Esophagus (tissue), 2 donors: ENCODE results near the gene ACE2. TPM values are rescaled to one million over a fixed set of nuclear protein-coding genes. Genes with fewer than 3 reads are reported as not detected.

Experiments used
- H3K27ac ChIP-seq, 2 donors: one replicate each; pipeline ENCODE4 v1.5.1; 2013; ENCODE audit warnings: low read depth in 2 of 2, mild to moderate bottlenecking in 2 of 2, inconsistent platforms in 1 of 2, low read length in 1 of 2, moderate library complexity in 1 of 2
- H3K27me3 ChIP-seq, 2 donors: one replicate each; pipeline ENCODE4 v1.6.1; 2013; ENCODE audit warnings: low read length in 2 of 2, control low read depth in 1 of 2, mild to moderate bottlenecking in 1 of 2; ENCODE audit not compliant: insufficient read depth in 2 of 2, control insufficient read depth in 1 of 2
- H3K36me3 ChIP-seq, 2 donors: one replicate each; pipeline ENCODE4 v1.6.1; 2013; ENCODE audit warnings: low read length in 1 of 2; ENCODE audit not compliant: control insufficient read depth in 2 of 2, insufficient read depth in 2 of 2
- H3K4me1 ChIP-seq, 2 donors: one replicate each; pipeline ENCODE4 v1.6.1; 2013; ENCODE audit warnings: low read length in 1 of 2; ENCODE audit not compliant: control insufficient read depth in 2 of 2, insufficient read depth in 2 of 2
- H3K4me3 ChIP-seq, 2 donors: one replicate each; pipeline ENCODE4 v1.5.1; 2013; ENCODE audit warnings: low read length in 2 of 2, mild to moderate bottlenecking in 2 of 2, low read depth in 1 of 2, moderate library complexity in 1 of 2
- H3K9me3 ChIP-seq, 2 donors: one replicate each; pipeline ENCODE4 v1.6.1; 2013; ENCODE audit warnings: mild to moderate bottlenecking in 2 of 2, low read depth in 1 of 2, low read length in 1 of 2, moderate library complexity in 1 of 2; ENCODE audit not compliant: control insufficient read depth in 2 of 2, insufficient read depth in 1 of 2
- WGBS, 2 donors: extraction: QIAGEN DNeasy Blood & Tissue Kit; methylation state at CpG; one replicate each; pipeline ENCODE4 v1.1.7; 2013; 5-methylcytosine and 5-hydroxymethylcytosine counted together
- polyA plus RNA-seq, 2 donors: library from polyadenylated mRNA; stranded (reverse); fragments of 200-250 nt; gene quantifications; one replicate each; pipeline ENCODE4 v1.2.3, GENCODE V29; 2013
- donor health status: healthy with polysubstance abuse.
- donor health status: Bipolar disorder and iron deficiency.

Gene ACE2
- polyA plus RNA-seq, 2 donors, result 1.7 to 3.1 TPM

DNA sequence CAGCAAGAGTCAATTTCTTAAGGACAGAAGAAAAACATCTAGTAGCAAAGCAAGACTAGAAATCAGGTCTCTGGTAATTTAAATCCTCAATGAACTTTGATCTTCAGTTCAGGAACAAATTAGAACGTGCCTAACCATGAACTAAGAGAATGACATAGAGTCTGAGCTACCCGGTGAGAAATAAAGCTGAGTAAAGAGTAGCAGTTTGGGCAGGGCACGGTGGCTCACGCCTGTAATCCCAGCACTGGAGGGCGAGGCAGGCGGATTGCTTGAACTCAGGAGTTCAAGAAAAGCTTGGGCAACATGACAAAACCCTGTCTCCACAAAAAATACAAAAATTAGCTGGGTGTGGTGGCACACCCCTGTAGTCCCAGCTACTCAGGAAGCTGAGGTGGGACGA is 37.7 kb downstream of the ACE2 start:
- Histone ChIP-seq H3K27ac (peak overlapping the region in 1 of 2 donors; percentile 60), H3K4me3 (no peak overlapping the region), H3K27me3 (peaks cover 0 to 6% of the 10 kb centered on the region in 2 donors), H3K9me3 (no peaks in the 10 kb centered on the region), H3K4me1 (no peaks in the 10 kb centered on the region), H3K36me3 (no peaks in the 10 kb centered on the region)
- 32 to 39% methylated on average over 7 of the region's 7 CpGs for WGBS, 2 donors

DNA sequence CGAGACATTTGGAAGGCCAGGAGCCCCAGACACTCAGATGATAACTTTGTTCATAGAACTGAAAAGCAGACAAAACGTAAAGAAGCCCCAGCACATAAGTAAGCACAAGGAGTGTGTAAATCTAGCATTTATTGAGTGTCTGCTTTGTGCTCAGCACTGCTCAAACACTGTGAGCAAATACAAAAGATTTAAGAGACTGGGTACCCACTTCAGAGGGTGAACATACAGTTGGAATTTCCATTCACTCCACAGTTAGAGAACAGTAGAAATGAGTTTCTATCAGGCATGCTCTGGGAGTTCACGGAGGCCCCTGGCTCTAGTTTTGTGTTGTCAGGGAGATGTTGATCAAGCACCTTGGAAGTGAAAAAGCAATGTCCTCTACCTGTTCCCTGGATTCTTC is 39.8 kb downstream of the ACE2 start:
- Histone ChIP-seq H3K36me3 (no peaks in the 10 kb centered on the region), H3K4me1 (no peaks in the 10 kb centered on the region), H3K27ac (no peak overlapping the region), H3K4me3 (no peak overlapping the region), H3K27me3 (peaks cover 0 to 6% of the 10 kb centered on the region in 2 donors), H3K9me3 (no peaks in the 10 kb centered on the region)
- WGBS, 2 donors, result 71 to 90% methylated on average over 3 of the region's 3 CpGs

DNA sequence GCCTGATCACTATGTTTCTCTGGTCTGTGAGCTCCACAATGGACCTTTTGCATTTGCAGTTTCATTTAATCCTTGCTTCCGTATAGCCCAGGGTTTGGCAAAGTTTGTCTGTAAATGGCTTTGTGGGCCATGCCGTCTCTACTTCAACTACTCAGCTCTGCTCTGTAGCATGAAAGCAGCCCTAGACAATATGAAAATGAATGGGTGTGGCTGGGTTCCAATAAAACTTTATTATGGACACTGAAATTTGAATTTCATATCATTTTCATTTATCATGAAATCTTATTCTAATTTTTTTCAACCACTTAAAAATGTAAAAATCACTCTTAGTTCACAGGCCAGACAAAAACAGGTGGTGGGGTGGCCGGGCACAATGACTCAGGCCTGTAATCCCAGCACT is 41.5 kb downstream of the ACE2 start:
- Histone ChIP-seq H3K27me3 (no peaks in the 10 kb centered on the region), H3K27ac (no peak overlapping the region), H3K36me3 (no peaks in the 10 kb centered on the region), H3K4me3 (no peak overlapping the region), H3K9me3 (no peaks in the 10 kb centered on the region), H3K4me1 (no peaks in the 10 kb centered on the region)
- 78 to 90% methylated on average over 3 of the region's 3 CpGs for WGBS, 2 donors

DNA sequence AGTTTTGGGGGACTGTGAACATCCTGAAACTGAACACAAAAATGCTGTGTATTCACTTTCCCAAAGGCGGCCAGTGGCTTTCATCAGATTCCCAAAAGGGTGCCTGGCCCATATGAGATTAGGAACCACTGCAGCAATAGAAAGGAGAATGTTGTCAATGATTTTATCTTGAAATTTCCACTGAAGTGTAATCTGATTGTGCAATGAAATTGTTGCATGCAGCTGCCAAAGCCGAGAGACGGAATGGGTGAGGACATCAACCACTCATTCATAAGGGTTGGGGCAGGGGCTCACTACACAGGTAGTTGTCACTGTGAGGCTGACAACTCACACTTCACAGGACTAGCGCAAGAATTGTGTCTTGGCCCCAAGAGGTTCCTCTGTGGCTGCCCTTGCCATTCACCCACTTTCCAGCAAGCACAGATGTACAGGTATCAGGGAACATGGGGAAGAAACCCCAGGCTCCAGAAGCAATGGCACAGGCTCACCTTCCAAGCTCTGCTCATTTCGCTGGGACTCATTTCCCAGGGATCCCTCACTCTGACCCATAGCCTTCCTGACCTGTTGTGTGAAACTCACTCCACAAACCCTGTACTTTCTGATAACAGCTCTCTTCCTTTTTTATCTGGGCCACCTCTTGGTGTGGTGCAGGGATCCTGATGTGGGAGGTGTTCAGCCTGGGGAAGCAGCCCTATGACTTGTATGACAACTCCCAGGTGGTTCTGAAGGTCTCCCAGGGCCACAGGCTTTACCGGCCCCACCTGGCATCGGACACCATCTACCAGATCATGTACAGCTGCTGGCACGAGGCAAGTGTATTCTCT is 51.4 kb downstream of the ACE2 start:
- Histone ChIP-seq H3K4me3 (no peak overlapping the region), H3K9me3 (no peaks in the 10 kb centered on the region), H3K4me1 (no peaks in the 10 kb centered on the region), H3K27ac (no peak overlapping the region), H3K27me3 (peaks cover 0 to 6% of the 10 kb centered on the region in 2 donors), H3K36me3 (no peaks in the 10 kb centered on the region)
- 75 to 88% methylated on average over 8 of the region's 8 CpGs for WGBS, 2 donors

DNA sequence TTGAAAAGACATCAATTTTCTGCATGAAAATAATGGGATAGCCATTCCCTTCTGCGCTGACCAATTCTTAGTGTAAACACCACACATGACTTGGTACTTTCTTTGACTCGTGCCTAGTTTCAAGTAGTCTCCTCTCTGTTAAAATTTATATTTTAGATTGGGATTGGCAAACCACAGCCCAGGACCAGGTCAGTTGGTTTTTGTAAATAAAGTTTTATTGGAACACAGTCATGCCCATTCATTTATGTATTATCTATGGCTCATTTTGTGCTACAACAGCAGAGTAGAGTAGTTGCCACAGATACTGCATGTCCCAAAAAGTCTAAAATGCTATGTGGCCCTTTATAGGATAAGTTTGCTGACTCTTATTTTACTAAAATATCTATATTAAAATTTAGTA is 53.4 kb downstream of the ACE2 start:
- Histone ChIP-seq H3K36me3 (no peaks in the 10 kb centered on the region), H3K4me1 (no peaks in the 10 kb centered on the region), H3K4me3 (no peak overlapping the region), H3K27me3 (peaks cover 0 to 6% of the 10 kb centered on the region in 2 donors), H3K9me3 (no peaks in the 10 kb centered on the region), H3K27ac (no peak overlapping the region)
- WGBS, 2 donors, result 81 to 86% methylated on average over 2 of the region's 2 CpGs

DNA sequence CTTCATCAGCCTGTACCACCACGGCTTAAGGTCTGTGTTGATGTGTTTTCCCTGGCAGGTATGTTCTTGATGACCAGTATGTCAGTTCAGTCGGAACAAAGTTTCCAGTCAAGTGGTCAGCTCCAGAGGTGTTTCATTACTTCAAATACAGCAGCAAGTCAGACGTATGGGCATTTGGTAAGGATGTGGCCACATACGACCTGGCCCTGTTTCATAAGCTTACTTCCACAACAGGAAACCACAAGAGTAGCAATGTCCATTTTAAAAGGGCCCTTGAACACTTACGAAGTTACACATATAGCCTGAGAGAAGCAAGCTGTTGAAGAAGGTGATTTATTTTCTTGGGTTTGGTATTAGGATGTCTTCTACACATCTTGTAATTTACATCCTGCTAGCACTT is 54.0 kb downstream of the ACE2 start:
- Histone ChIP-seq H3K4me1 (no peaks in the 10 kb centered on the region), H3K4me3 (no peak overlapping the region), H3K9me3 (no peaks in the 10 kb centered on the region), H3K27ac (no peak overlapping the region), H3K27me3 (peaks cover 0 to 6% of the 10 kb centered on the region in 2 donors), H3K36me3 (no peaks in the 10 kb centered on the region)
- WGBS, 2 donors, result 77 to 83% methylated on average over 5 of the region's 5 CpGs

DNA sequence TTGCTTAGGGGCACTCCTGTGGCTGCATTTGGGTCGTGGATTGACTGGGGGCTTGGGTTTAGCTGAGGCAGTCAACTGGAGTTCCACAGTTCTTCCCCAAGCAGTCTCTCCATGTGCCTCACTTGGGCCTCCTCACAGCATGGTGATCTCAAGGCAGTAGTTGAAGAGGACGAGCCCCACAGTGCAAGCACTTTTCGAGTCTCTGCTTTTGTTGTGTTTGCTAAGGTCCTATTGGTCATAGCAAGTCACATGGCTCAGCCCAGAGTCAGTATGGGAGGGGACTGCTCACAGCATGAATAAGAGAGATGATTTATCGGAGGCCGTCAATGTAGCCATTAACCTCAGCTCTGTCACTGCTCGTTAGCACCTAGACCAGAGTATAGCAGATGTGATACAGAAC is 70.4 kb downstream of the ACE2 start:
- Histone ChIP-seq H3K9me3 (peaks cover 0 to 2% of the 10 kb centered on the region in 2 donors), H3K27ac (no peak overlapping the region), H3K27me3 (no peaks in the 10 kb centered on the region), H3K36me3 (no peaks in the 10 kb centered on the region), H3K4me1 (no peaks in the 10 kb centered on the region), H3K4me3 (no peak overlapping the region)
- 71 to 82% methylated on average over 6 of the region's 6 CpGs for WGBS, 2 donors

DNA sequence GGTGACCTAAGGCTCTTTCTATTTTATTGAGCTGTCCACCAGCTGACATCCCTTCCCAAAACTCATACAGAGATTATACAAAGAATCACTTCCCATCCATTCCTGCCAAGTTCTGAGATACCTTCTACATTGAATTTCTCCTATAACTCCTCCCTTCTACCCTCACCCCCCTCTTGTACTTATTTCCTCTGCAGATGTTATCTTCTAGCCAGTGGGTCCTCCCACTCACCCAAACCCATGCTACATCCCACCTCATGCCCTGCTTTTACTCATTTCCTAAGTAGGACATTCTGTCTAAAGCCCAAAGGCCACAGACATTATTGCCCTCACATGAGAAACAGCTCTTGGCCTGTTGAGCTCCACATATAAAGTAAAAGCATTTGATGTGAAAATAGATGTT is 71.6 kb downstream of the ACE2 start:
- no peaks in the 10 kb centered on the region for H3K27me3 ChIP-seq
- no peaks in the 10 kb centered on the region for H3K36me3 ChIP-seq
- H3K4me1 ChIP-seq, result no peaks in the 10 kb centered on the region
- H3K9me3 ChIP-seq, result peaks cover 0 to 2% of the 10 kb centered on the region in 2 donors
- H3K4me3 ChIP-seq, result no peak overlapping the region
- no peak overlapping the region for H3K27ac ChIP-seq

DNA sequence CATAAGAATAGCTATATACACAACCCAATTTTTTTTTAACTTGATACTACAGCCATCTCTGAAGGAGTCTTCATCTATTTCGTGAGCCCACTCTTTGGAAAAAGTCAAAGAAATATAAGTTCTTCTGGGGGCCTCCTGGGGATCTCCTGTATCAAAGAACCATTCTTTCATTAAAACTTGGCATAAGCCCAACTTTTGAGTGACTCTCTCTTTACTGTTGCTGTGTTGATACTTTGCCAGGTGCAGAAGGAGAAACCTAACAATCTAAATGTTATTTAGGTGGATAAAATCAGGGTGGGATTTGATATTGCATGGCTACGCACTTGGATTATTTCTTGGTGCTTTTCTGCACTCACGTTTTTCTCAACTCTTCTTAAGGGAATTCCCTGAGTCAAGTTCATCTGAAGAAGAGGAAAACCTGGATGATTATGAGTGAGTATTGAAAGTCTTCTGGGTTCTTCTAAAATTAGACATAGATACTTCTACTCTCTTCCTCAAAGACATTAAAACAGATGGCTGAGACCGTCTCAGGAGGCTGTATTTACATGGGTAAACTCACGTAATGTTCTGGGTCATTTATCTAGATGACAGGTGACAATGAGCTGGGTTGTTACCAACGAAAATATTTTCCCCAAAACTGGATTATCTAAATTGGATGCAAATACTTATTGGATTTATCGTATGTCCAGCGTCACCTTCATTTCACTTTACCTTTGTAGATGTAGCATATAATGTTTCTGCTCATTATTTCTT is 74.9 kb downstream of the ACE2 start:
- peaks cover 0 to 2% of the 10 kb centered on the region in 2 donors for H3K9me3 ChIP-seq
- 56 to 67% methylated on average over 8 of the region's 8 CpGs for WGBS, 2 donors
- H3K27ac ChIP-seq, result no peak overlapping the region
- no peak overlapping the region for H3K4me3 ChIP-seq
- no peaks in the 10 kb centered on the region for H3K4me1 ChIP-seq
- no peaks in the 10 kb centered on the region for H3K27me3 ChIP-seq
- no peaks in the 10 kb centered on the region for H3K36me3 ChIP-seq

DNA sequence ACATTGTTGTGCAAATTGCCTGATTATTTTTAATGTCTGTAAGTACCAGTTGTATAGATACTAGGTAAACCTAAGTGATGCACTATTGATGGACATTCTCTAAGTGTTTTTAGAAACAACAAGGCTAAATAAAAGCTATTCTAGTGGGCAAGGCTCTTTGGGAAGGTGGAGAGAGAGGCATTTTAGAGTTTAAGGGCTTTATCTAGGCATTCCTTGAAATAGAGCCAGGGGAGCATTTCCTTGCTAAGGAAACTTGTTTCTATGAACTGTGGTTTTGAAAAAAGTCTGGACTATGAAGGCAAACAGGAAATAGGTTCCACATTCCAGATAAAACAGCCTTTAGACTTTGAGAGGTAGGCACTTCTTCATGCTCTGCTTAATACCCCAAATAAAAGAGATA is 76.3 kb downstream of the ACE2 start:
- Histone ChIP-seq H3K9me3 (no peaks in the 10 kb centered on the region), H3K27me3 (no peaks in the 10 kb centered on the region), H3K4me1 (no peaks in the 10 kb centered on the region)

More for the DNA sequence above, 76.3 kb downstream of the ACE2 start:
- H3K27ac ChIP-seq, result no peak overlapping the region
- no peak overlapping the region for H3K4me3 ChIP-seq
- no peaks in the 10 kb centered on the region for H3K36me3 ChIP-seq
